ENCODE data around the gene TRAF3IP1.
A peak's percentile ranks its signal among the peaks of the same experiment; 100 is the strongest.

TRAF3IP1 gene

DNA sequence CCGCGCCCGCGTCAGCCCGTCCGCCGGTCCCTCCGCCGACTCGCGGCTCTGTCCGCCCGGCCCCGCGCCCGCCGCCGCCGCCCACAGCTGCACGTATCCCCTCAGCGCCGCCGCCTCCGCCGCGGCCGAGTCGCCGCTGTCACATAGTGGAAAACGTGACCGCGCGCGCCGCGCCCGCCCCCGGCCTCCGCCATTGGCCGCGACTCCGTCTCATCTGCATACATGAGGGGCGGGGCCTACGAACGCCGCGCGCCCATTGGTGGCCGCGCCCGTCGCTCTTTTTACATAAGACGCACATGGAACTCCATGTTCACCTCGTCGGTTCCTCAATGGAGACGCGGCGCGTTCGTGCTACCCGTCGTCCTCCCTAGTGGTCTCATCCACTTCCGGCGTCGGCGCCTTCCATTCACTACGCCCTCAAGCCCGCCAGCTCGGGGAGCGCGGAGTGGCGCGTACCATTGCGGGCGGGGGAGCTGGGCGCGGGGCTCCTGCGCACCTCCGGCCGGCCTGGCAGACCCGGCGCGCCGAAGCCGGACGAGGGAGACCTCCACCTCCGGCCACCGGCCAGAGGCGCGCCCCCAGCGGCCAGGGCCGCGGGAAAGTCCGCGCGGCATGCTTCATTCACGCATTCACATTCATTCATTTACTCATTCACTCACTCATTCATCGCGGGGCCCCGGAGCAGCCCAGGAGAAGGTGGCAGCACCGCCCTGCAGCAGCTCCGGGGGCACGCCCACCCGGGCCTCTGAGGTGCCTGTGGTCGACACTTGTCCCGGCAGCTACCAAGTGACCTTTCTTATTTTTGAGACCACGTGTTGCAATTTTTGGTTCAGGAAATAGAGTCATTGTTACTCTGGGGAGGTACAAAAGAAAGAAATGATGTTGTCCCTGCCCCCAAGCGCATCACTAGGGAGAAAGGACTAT is 31.4 kb upstream of the TRAF3IP1 start:
- no peaks in the 10 kb centered on the region for H3K27me3 ChIP-seq (replicated peaks; ENCODE audit: control insufficient read depth, insufficient read depth, low read length)
- DNase-seq (ENCODE audit: low read depth): peak; percentile 98
- no peaks in the 10 kb centered on the region for H3K36me3 ChIP-seq (ENCODE audit: control insufficient read depth, insufficient read depth, low read length, severe bottlenecking)
- H3K9ac ChIP-seq (ENCODE audit: low read length): peak overlapping the region; percentile 87
- peak overlapping the region; percentile 90 for H3K4me3 ChIP-seq (ENCODE audit: low read length)
- no peaks in the 10 kb centered on the region for H3K9me3 ChIP-seq (ENCODE audit: control insufficient read depth, low read length)
- peaks cover 36% of the 10 kb centered on the region for H3K4me1 ChIP-seq (ENCODE audit: control insufficient read depth, insufficient read depth, low read length)

DNA sequence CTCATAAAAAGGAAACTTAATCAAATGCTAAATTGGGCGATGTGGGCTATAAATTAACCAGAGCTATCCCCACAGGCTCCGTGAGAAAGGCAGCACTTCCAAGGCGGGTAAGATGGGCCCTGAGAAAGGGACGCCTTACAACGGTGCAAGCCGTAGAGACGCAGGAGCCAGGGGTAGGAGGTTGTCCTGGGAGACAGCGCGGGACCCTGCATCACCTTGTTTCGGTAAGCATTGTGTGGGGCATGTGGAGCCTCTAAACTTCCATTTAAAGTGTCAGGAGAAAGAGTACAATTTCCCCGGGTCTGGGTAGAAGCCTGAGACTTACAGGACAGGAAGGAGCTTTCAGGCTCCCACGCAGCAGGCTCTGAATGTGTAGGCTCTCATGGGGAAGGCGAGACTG is 30.7 kb upstream of the TRAF3IP1 start:
- H3K4me1 ChIP-seq (ENCODE audit: control insufficient read depth, insufficient read depth, low read length): peaks cover 36% of the 10 kb centered on the region
- H3K4me3 ChIP-seq (ENCODE audit: low read length): peak overlapping the region; percentile 90

DNA sequence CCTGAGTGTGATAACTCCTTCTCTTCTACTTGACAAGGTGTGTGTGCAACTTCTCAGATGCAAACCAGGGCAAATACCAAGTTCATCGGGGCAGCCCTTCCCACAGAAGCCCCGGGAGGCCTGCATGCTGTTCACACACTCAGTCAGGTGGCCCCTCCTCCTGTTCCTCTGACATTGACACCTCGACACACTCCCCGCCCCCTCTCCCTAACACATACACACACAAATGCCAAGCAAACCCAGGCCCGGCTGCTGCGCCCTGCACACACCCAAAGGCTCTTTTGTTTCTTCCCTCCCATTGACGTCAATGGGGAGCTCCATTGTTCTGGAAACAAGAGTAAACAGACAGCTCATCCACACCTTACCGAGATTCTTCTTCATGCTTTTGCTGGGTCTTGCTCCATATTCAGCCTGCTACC is 30.2 kb upstream of the TRAF3IP1 start:
- Histone ChIP-seq H3K9me3 (ENCODE audit: control insufficient read depth, low read length) (no peaks in the 10 kb centered on the region), H3K27me3 (replicated peaks; ENCODE audit: control insufficient read depth, insufficient read depth, low read length) (peaks cover 8% of the 10 kb centered on the region), H3K4me3 (ENCODE audit: low read length) (no peak overlapping the region), H3K9ac (ENCODE audit: low read length) (no peak overlapping the region), H3K36me3 (ENCODE audit: control insufficient read depth, insufficient read depth, low read length, severe bottlenecking) (no peaks in the 10 kb centered on the region), H3K4me1 (ENCODE audit: control insufficient read depth, insufficient read depth, low read length) (peaks cover 34% of the 10 kb centered on the region)
- DNase-seq (ENCODE audit: low read depth): no peak

More for the DNA sequence above, 30.7 kb upstream of the TRAF3IP1 start:
- no peaks in the 10 kb centered on the region for H3K9me3 ChIP-seq (ENCODE audit: control insufficient read depth, low read length)
- peak overlapping the region; percentile 87 for H3K9ac ChIP-seq (ENCODE audit: low read length)
- H3K27me3 ChIP-seq (replicated peaks; ENCODE audit: control insufficient read depth, insufficient read depth, low read length): peaks cover 3% of the 10 kb centered on the region
- H3K36me3 ChIP-seq (ENCODE audit: control insufficient read depth, insufficient read depth, low read length, severe bottlenecking): no peaks in the 10 kb centered on the region
- no peak for DNase-seq (ENCODE audit: low read depth)

GRCh38 chr2:238290715-238291549 is 29.4 kb upstream of the TRAF3IP1 start:
- DNase-seq (ENCODE audit: low read depth): no peak
- Histone ChIP-seq H3K4me1 (ENCODE audit: control insufficient read depth, insufficient read depth, low read length) (peaks cover 26% of the 10 kb centered on the region), H3K4me3 (ENCODE audit: low read length) (no peak overlapping the region), H3K27me3 (replicated peaks; ENCODE audit: control insufficient read depth, insufficient read depth, low read length) (peaks cover 15% of the 10 kb centered on the region), H3K9me3 (ENCODE audit: control insufficient read depth, low read length) (no peaks in the 10 kb centered on the region), H3K36me3 (ENCODE audit: control insufficient read depth, insufficient read depth, low read length, severe bottlenecking) (no peaks in the 10 kb centered on the region), H3K9ac (ENCODE audit: low read length) (no peak overlapping the region)

GRCh38 chr2:238291550-238292281 is 28.6 kb upstream of the TRAF3IP1 start:
- no peak overlapping the region for H3K9ac ChIP-seq (ENCODE audit: low read length)
- no peaks in the 10 kb centered on the region for H3K36me3 ChIP-seq (ENCODE audit: control insufficient read depth, insufficient read depth, low read length, severe bottlenecking)
- H3K27me3 ChIP-seq (replicated peaks; ENCODE audit: control insufficient read depth, insufficient read depth, low read length): peaks cover 16% of the 10 kb centered on the region
- DNase-seq (ENCODE audit: low read depth): no peak
- H3K4me1 ChIP-seq (ENCODE audit: control insufficient read depth, insufficient read depth, low read length): peaks cover 18% of the 10 kb centered on the region
- no peaks in the 10 kb centered on the region for H3K9me3 ChIP-seq (ENCODE audit: control insufficient read depth, low read length)
- H3K4me3 ChIP-seq (ENCODE audit: low read length): no peak overlapping the region

DNA sequence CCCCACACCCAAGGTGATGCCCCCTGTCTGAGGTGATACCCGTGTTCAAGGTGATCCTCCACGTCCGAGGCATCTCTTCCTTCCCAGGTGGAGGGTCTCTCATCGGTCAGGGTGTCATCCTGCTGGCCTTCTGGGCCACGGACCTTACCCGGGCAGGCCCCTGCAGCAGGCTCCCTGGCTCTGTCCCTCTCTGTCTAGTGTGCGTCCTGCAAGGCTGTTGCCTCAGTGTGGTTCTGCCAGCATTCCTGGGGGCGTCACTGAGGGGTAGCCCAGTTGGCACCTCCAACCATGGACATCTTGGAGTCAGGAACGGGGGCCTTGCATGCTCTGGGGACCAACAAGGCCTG is 26.3 kb upstream of the TRAF3IP1 start:
- Histone ChIP-seq H3K9ac (ENCODE audit: low read length) (no peak overlapping the region), H3K4me1 (ENCODE audit: control insufficient read depth, insufficient read depth, low read length) (peaks cover 5% of the 10 kb centered on the region), H3K4me3 (ENCODE audit: low read length) (no peak overlapping the region), H3K27me3 (replicated peaks; ENCODE audit: control insufficient read depth, insufficient read depth, low read length) (peaks cover 25% of the 10 kb centered on the region), H3K36me3 (ENCODE audit: control insufficient read depth, insufficient read depth, low read length, severe bottlenecking) (no peaks in the 10 kb centered on the region), H3K9me3 (ENCODE audit: control insufficient read depth, low read length) (no peaks in the 10 kb centered on the region)
- DNase-seq (ENCODE audit: low read depth): no peak

- H3K27me3 ChIP-seq (replicated peaks; ENCODE audit: control insufficient read depth, insufficient read depth, low read length): peaks cover 25% of the 10 kb centered on the region
- peaks cover under 1% of the 10 kb centered on the region for H3K4me1 ChIP-seq (ENCODE audit: control insufficient read depth, insufficient read depth, low read length)
- no peak overlapping the region for H3K9ac ChIP-seq (ENCODE audit: low read length)
- H3K4me3 ChIP-seq (ENCODE audit: low read length): no peak overlapping the region
- no peak for DNase-seq (ENCODE audit: low read depth)
- H3K36me3 ChIP-seq (ENCODE audit: control insufficient read depth, insufficient read depth, low read length, severe bottlenecking): no peaks in the 10 kb centered on the region
- H3K9me3 ChIP-seq (ENCODE audit: control insufficient read depth, low read length): no peaks in the 10 kb centered on the region
Measured at GRCh38 chr2:238294393-238295143, 25.8 kb upstream of the TRAF3IP1 start.

GRCh38 chr2:238295144-238296112 is 24.9 kb upstream of the TRAF3IP1 start:
- no peak for DNase-seq (ENCODE audit: low read depth)
- no peaks in the 10 kb centered on the region for H3K9me3 ChIP-seq (ENCODE audit: control insufficient read depth, low read length)
- peaks cover 5% of the 10 kb centered on the region for H3K4me1 ChIP-seq (ENCODE audit: control insufficient read depth, insufficient read depth, low read length)

DNA sequence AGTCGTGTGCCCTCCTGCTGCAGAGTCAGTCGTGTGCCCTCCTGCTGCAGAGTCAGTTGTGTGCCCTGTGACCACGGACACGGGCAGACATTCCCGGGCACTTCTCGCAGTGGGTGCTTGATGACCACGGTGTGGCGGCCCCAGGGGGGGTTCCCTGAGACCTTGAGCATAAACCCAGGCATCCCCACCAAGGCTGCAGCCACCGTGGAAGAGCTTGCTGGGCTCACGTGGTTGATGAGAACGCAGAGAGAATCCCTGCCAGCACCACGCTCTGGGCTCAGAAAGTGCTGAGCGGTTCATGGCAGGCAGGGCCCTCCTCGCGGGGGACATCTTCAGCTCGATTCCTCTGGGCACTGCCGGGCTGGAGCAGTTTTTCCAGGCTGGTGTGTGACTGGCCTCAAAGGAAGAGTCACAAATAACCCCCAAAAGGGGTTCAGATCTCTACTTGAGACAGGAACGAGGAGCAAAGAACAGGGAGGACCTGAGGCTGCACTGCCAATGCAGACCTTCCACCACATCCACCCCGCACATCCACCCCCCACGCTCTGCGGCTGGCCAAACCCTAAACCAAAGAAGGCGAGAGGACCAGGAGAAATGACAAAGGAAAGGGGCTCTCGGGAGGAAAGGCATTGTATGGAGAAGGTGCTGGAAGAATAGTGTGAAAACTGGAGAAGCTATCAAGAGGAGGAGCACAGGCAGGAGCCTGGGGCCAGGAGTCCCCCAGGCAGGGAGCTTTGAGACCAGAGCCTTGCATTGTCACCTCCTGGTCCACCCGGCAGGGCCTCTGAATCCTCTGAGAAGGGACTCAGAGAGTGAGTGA is 23.5 kb upstream of the TRAF3IP1 start:
- Histone ChIP-seq H3K4me1 (ENCODE audit: control insufficient read depth, insufficient read depth, low read length) (peaks cover 8% of the 10 kb centered on the region), H3K9me3 (ENCODE audit: control insufficient read depth, low read length) (no peaks in the 10 kb centered on the region), H3K9ac (ENCODE audit: low read length) (no peak overlapping the region), H3K4me3 (ENCODE audit: low read length) (no peak overlapping the region), H3K27me3 (replicated peaks; ENCODE audit: control insufficient read depth, insufficient read depth, low read length) (peaks cover 25% of the 10 kb centered on the region), H3K36me3 (ENCODE audit: control insufficient read depth, insufficient read depth, low read length, severe bottlenecking) (no peaks in the 10 kb centered on the region)
- DNase-seq (ENCODE audit: low read depth): no peak

More at GRCh38 chr2:238295144-238296112, 24.9 kb upstream of the TRAF3IP1 start:
- Histone ChIP-seq H3K27me3 (replicated peaks; ENCODE audit: control insufficient read depth, insufficient read depth, low read length) (peaks cover 25% of the 10 kb centered on the region), H3K4me3 (ENCODE audit: low read length) (no peak overlapping the region), H3K9ac (ENCODE audit: low read length) (no peak overlapping the region), H3K36me3 (ENCODE audit: control insufficient read depth, insufficient read depth, low read length, severe bottlenecking) (no peaks in the 10 kb centered on the region)
